Esophagus muscularis mucosa (tissue), 3 donors: ENCODE measurements around the gene CFAP107.

Source experiments
- CTCF ChIP-seq, 3 experiments: fragments of 200-600 bp in 2 of 3; fragments of 450-650 bp in 1 of 3; sonication (generic) in 2 of 3; IDR thresholded peaks; one replicate each; pipeline ENCODE4 v1.5.1; 2017 to 2019; ENCODE audit warnings: antibody characterized with exemption in 3 of 3, mild to moderate bottlenecking in 2 of 3, moderate library complexity in 1 of 3
- POLR2A ChIP-seq: fragments of 450-650 bp; IDR thresholded peaks from one replicate; pipeline ENCODE4 v1.6.1; 2017; ENCODE audit warnings: antibody characterized with exemption, moderate library complexity, mild to moderate bottlenecking, low read depth
- POLR2AphosphoS5 ChIP-seq, 2 donors: sonication (generic); formaldehyde crosslinking; IDR thresholded peaks; one replicate each; pipeline ENCODE4 v1.6.1; 2017; ENCODE audit warnings: antibody characterized with exemption in 2 of 2

- no peak for TF ChIP-seq POLR2A
- TF ChIP-seq CTCF (IDR thresholded peaks at IDR 0.05): no peak
- TF ChIP-seq POLR2AphosphoS5 (IDR thresholded peaks at IDR 0.05): no peak
Measured at GRCh38 chr1:12756273-12756672, 10.3 kb downstream of the CFAP107 start.
